ENCODE results near the gene ERC2. TPM values are rescaled to one million over a fixed set of nuclear protein-coding genes. Genes with fewer than 3 reads are reported as not detected.

ERC2 gene
- polyA plus RNA-seq, 1 experiment: 0.07 TPM

DNA sequence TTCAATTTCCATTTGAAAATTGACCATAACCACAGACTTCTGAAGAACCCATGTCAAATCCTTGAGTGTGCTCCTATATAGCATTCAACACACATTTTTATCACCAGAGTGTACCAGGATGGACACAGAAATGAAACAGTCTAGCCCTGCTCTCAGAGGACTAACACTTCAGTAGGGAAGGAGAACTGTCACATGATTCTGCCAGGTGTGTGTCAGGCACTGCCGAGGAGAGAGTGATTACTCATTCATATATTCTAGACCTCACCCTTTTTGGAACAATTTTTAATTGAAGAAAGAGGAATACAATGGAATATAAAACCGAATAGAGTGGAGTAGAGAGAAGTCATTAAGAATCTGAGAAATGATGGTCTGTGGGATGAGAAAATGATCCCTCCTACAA lies 125.8 kb downstream of the ERC2 start:
- ChIA-PET POLR2A (no interaction called here), CTCF (interaction anchor here (0.7 kb wide), 1 partner anchor 1667 kb away, joined by 3 read pairs; no protein-coding TSS in a partner anchor)
- Histone ChIP-seq H3K27ac (ENCODE audit: low read depth, low read length) (no peak overlapping the region), H3K9me3 (ENCODE audit: control insufficient read depth, insufficient read depth, low read length) (no peaks in the 10 kb centered on the region), H3K4me3 (ENCODE audit: low read depth, low read length) (no peak overlapping the region), H3K27me3 (ENCODE audit: control insufficient read depth, insufficient read depth, low read length) (no peaks in the 10 kb centered on the region)
- no peak for DNase-seq (ENCODE audit: low read depth, low spot score)
- TF ChIP-seq, protein P1, sequence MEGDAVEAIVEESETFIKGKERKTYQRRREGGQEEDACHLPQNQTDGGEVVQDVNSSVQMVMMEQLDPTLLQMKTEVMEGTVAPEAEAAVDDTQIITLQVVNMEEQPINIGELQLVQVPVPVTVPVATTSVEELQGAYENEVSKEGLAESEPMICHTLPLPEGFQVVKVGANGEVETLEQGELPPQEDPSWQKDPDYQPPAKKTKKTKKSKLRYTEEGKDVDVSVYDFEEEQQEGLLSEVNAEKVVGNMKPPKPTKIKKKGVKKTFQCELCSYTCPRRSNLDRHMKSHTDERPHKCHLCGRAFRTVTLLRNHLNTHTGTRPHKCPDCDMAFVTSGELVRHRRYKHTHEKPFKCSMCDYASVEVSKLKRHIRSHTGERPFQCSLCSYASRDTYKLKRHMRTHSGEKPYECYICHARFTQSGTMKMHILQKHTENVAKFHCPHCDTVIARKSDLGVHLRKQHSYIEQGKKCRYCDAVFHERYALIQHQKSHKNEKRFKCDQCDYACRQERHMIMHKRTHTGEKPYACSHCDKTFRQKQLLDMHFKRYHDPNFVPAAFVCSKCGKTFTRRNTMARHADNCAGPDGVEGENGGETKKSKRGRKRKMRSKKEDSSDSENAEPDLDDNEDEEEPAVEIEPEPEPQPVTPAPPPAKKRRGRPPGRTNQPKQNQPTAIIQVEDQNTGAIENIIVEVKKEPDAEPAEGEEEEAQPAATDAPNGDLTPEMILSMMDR (IDR thresholded peaks at IDR 0.05; ENCODE audit: low read depth, low read length): no peak

- DNase-seq (ENCODE audit: low read depth, low spot score): no peak
- Histone ChIP-seq H3K9me3 (ENCODE audit: control insufficient read depth, insufficient read depth, low read length) (no peaks in the 10 kb centered on the region), H3K27me3 (ENCODE audit: control insufficient read depth, insufficient read depth, low read length) (no peaks in the 10 kb centered on the region), H3K27ac (ENCODE audit: low read depth, low read length) (no peak overlapping the region), H3K4me3 (ENCODE audit: low read depth, low read length) (no peak overlapping the region)
- TF ChIP-seq, protein P1 (IDR thresholded peaks at IDR 0.05; ENCODE audit: low read depth, low read length): no peak
- ChIA-PET CTCF (interaction anchor here (0.6 to 2.7 kb wide), 8 partner anchors 9 to 117 kb away, joined by 3 to 11 read pairs (median 4); no protein-coding TSS in a partner anchor), POLR2A (no interaction called here)
Observed at GRCh38 chr3:56339671-56340070, 128.6 kb downstream of the ERC2 start.

DNA sequence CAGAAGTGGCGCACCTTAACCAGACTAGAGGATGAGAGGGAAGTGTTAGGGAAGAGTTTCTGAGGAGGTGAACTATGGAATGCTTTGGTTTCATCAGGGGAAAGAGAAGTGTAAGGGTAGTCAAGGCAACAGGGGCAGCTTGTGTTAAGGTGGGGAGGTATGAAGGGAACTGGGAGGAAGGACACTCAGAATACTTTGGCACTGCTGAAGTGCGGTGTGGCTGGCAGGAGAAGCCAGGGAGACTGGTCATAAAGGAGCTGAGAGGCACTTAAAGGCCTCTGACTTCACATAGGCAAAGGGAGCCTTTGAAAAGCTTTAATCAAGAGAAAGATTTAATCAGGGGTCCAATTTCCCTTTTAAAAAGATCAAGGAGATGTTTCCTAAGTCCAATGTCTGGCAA lies 129.0 kb downstream of the ERC2 start:
- Histone ChIP-seq H3K9me3 (ENCODE audit: control insufficient read depth, insufficient read depth, low read length) (no peaks in the 10 kb centered on the region), H3K27ac (ENCODE audit: low read depth, low read length) (no peak overlapping the region), H3K4me3 (ENCODE audit: low read depth, low read length) (no peak overlapping the region), H3K27me3 (ENCODE audit: control insufficient read depth, insufficient read depth, low read length) (no peaks in the 10 kb centered on the region)
- POLR2A ChIA-PET: no interaction called here
- DNase-seq (ENCODE audit: low read depth, low spot score): no peak
- TF ChIP-seq, protein P1 (IDR thresholded peaks at IDR 0.05; ENCODE audit: low read depth, low read length): no peak
- CTCF ChIA-PET: interaction anchor here (0.9 to 2.7 kb wide), 5 partner anchors 9 to 117 kb away, joined by 3 to 11 read pairs (median 4); no protein-coding TSS in a partner anchor

DNA sequence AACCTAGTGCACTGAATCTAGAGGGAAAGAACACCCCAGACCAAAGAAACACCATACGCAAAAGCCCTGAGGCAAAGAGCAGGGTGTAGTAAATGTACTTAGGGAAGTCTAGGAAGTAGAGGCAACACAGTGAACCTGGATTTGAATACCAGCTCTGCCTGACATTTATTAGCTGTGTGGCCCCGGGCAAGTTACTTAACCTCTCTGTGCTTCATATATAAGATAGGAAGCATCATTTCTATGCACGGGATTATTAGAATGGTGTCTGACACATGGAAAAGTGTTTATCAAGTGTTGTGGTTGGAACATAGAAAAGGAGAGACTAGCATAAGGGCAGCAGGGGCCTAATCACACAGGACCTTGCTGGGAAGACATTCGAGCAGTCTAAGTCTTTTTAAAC lies 132.2 kb downstream of the ERC2 start:
- no peak for DNase-seq (ENCODE audit: low read depth, low spot score)
- Histone ChIP-seq H3K27ac (ENCODE audit: low read depth, low read length) (no peak overlapping the region), H3K9me3 (ENCODE audit: control insufficient read depth, insufficient read depth, low read length) (no peaks in the 10 kb centered on the region), H3K4me3 (ENCODE audit: low read depth, low read length) (no peak overlapping the region), H3K27me3 (ENCODE audit: control insufficient read depth, insufficient read depth, low read length) (no peaks in the 10 kb centered on the region)
- CTCF ChIA-PET: no interaction called here
- POLR2A ChIA-PET: no interaction called here
- TF ChIP-seq, protein P1 (IDR thresholded peaks at IDR 0.05; ENCODE audit: low read depth, low read length): no peak

DNA sequence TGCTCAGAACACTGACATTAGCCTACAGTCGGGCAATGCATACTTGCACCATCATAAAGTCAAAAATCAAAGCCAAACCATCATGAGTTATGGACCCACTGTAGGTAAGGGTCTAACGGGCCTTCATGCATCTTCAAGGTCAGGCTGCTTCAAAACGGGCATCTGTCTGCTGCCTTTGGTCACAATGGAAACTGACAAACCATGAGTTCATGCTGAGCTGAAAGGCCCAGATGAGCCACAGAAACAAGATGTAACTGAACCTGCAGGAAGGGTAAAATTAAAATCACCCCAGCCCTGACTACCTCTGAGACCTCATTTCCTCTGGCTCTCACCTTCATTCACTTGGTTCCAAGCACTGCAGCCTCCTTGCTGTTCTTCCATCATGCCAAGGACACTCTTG lies 143.8 kb downstream of the ERC2 start:
- Histone ChIP-seq H3K27me3 (ENCODE audit: control insufficient read depth, insufficient read depth, low read length) (no peaks in the 10 kb centered on the region), H3K4me3 (ENCODE audit: low read depth, low read length) (no peak overlapping the region), H3K27ac (ENCODE audit: low read depth, low read length) (no peak overlapping the region), H3K9me3 (ENCODE audit: control insufficient read depth, insufficient read depth, low read length) (no peaks in the 10 kb centered on the region)
- ChIA-PET CTCF (no interaction called here), POLR2A (no interaction called here)
- TF ChIP-seq, protein P1 (IDR thresholded peaks at IDR 0.05; ENCODE audit: low read depth, low read length): no peak
- no peak for DNase-seq (ENCODE audit: low read depth, low spot score)
